ENCODE results near the gene SFMBT2.

Gene SFMBT2

DNA sequence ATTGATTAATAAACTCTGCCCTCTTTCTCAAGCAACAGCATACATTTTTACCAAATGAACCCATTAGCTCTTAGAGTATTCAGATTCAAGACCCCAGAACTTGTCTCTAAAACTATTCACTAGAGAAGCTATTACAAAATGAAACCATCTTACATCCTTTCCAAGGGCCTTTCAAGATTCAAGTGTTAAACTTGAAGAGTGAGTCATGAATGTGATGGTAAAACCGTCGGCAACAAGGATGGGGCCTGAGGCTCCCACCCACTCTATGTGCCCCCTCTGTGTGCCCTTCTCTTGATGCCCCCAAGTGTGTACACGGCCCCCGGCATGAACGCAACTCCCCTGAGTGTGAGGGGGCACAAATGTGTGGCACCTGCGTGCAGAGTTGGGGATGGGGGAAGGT lies 46.4 kb downstream of the SFMBT2 start:
- DNase-seq (ENCODE audit: low read depth): no peak

DNA sequence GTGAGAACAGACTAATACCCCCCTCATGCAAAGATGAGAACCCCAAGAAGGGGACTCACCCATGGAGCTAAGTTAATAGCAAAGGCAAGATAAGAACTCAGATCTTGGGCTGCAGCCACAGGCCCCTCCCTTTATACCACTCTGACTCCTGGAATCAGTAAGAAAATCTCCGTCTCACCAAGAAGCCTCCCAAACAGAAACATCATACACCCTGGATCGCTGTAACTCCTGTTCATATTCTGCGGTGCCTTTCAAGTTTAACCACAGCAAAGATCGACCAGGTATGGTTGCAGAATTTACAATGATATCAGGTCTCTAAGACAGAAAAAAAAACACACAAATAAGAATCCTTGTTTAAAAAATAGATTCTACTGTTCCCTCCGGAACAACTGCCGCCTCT lies 47.1 kb downstream of the SFMBT2 start:
- DNase-seq (ENCODE audit: low read depth): no peak

DNA sequence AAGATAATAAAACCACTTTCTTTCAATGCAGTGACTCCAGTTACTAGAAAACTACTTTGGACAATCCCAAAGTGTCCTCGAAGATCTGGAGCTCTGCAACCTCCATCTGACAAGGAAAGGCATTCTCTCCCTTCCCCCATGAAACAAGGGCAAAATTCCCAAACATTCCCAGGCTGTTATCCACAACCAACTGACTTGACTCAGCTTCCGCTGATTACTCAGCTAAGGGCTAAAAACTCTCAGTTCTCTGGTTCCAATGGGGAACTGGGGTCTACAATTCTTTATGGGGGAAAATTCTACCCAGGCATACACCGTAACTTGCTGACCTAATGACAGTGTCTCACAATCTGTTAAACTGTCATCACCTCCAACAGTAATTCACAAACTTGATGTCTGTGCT lies 48.4 kb downstream of the SFMBT2 start:
- DNase-seq (ENCODE audit: low read depth): no peak

GRCh38 chr10:7361316-7361715 lies 49.5 kb downstream of the SFMBT2 start:
- no peak for DNase-seq (ENCODE audit: low read depth)

- DNase-seq (ENCODE audit: low read depth): no peak
Observed at GRCh38 chr10:7359954-7360353, 50.9 kb downstream of the SFMBT2 start.

GRCh38 chr10:7359356-7359755 lies 51.5 kb downstream of the SFMBT2 start:
- no peak for DNase-seq (ENCODE audit: low read depth)

- no peak for DNase-seq (ENCODE audit: low read depth)
Observed at GRCh38 chr10:7357193-7357592, 53.6 kb downstream of the SFMBT2 start.

- peak; percentile 24 for DNase-seq (ENCODE audit: low read depth)
Observed at GRCh38 chr10:7354330-7355047, 56.3 kb downstream of the SFMBT2 start.

DNA sequence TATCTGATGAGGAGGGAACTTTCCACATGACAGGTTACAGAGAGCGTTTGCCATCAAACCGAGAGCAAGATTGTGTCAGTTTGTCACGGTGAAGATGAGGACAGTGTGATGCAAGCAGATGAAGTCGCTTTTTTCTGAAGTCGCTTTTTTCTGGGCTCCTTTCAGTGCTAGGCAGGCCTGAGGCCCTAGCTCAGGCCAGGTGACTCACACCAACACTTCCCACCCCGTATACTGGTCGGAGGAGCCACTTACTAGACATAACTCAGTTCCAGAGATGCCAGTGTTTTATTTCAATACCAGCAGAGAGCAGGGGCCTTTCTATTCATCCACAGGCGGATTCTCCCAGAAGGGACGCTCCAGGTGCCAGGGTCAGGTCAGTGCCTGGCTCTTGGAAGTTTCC lies 58.9 kb downstream of the SFMBT2 start:
- DNase-seq (ENCODE audit: low read depth): no peak

DNA sequence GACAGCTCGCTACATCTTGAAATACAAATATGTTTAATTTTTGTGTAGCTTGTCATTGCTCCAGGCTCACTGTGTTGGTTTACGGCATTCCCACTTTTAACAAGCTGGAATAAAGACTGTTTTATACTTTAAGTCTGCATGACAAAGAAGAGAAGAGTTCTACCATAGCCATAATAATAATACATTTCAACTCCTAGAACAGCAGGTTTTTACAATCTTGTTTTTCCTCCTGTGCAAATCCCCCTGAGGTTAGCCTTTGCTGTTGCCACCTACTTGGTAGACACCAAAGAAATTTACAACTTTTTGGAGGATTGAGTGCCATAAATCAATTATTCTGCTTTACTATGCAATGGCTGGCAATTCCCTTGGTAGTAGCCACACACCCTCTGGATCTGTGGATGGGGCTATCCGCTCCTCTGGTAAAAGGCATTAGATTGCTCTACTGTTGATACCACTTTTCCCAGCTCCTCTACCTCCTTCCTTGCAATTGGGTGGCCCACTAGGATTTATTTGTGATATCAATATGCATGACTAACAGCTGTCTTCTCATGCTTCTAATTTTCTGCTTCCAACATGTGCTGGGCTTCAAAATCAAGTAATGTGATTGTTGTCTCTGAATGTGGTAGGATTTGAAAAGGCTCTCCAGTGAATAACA lies 60.2 kb downstream of the SFMBT2 start:
- DNase-seq (ENCODE audit: low read depth): no peak

DNA sequence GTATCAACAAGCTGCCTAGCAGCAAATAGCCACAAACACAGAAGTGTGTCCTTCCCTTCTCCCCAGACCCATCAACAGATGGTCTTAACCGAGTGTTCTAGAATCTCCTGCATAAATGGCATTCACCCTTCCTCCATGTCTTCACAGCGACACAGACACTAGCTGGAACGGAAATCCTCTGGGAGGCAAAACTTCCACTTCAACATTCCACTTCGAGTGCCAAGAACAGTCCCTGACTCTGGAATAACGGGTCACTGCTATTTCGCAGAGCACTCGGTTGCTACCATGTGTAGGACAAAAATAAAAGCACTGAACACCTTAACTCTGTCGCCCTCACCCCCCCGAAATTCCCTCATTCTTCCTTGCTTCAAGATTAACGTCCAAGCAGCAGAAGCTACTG lies 65.1 kb downstream of the SFMBT2 start:
- no peak for DNase-seq (ENCODE audit: low read depth)

DNA sequence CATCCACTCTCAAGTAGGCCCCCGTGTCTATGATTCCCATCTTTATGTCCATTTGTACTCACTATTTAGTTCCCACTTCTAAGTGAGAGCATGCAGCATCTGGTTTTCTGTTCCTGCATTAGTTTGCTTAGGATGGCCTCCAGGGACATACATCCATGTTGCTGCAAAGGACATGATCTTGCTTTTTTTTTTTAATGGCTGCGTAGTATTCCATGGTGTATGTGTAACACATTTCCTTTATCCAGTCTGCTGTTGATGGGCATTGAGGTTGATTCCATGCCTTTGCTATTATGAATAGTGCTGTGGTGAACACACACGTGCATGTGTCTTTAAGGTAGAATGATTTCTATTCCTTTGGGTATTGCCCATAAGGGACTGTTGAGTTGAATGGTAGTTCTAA lies 67.8 kb downstream of the SFMBT2 start:
- DNase-seq (ENCODE audit: low read depth): no peak

- no peak for DNase-seq (ENCODE audit: low read depth)
Observed at GRCh38 chr10:7340179-7340874, 70.5 kb downstream of the SFMBT2 start.

GRCh38 chr10:7339510-7339909 lies 71.3 kb downstream of the SFMBT2 start:
- no peak for DNase-seq (ENCODE audit: low read depth)

DNA sequence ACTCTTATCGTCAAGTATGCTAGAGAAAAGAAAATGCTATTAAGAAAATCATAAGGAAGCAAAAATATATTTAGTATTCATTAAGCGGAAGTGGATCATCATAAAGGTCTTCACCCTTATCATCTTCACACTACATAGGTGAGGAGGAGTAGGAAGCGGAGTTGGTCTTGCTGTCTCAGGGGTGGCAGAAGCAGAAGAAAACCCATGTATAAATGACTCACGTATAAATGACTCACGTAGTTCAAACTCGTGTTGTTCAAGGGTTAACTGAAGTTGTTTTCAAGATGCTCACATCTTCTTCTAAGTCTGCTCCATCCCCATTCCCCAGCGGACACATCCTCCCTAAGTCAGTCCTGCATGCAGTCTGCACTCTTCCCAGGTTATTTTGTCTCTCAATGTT lies 72.4 kb downstream of the SFMBT2 start:
- no peak for DNase-seq (ENCODE audit: low read depth)

DNA sequence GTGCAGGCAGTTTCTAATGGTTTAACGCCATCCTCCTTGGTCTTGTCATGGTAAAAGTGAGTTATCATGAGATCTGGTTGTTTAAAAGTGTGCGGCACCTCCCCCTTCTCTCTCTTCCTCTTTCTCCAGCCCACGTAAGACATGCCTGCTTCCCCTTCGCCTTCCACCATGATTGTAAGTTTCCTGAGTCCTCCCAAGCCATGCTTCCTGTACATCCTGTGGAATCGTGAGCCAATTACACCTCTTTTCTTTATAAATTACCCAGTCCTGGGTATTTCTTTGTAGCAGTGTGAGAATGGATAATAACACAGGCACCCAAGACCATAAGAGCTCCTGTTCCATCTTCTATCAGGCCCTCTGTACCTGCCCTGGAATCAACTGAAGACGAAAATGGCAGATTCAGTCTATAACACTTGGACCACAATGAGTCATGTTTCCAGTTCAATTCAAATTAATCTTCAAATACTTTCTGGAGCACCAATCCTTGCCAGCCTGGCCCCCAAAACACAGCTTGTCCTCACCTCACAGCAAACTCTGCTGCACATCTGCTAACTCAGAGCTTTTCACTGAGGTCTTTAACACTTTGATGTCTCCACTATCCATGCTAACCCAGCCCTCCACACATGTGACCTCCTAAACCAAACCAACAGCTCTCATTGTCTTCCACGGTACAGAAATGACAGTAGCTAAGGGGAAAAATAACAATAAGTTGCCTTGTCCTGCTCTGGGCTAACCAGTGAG lies 73.2 kb downstream of the SFMBT2 start:
- no peak for DNase-seq (ENCODE audit: low read depth)

DNA sequence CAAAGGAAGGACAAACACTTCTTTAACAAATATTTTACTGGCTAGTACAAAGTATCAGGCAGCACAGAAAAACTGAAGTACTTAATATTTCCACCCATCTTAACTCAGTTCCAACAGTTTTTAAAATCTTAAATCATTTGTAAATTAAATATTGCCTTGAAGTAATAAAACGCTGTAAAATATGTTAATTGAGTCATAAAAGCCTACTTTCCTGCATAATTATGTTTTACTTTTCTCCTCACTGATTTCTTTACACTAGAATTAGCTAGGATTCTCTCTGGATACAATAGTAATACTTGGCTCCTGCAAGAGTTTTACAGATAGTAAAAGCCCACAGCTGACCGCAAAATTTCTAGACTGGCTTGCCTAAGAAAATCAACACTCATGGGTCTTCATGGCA lies 74.9 kb downstream of the SFMBT2 start:
- no peak for DNase-seq (ENCODE audit: low read depth)

DNA sequence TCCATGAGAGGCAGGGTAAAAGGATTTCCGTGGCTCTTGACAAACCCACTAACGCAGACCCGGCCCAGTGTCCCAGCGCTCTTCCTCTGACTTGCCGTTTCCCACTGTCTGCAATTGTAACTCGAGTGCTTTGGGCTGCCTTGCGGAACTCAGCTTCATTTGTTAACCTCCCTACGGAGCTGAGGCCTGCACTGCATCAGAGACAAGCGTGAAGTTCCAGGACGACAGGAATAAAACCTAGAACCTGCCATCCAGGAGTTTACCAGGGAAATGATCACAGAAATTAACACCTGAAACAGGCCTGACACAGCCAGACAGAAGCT lies 76.2 kb downstream of the SFMBT2 start:
- no peak for DNase-seq (ENCODE audit: low read depth)

GRCh38 chr10:7333961-7334641 lies 76.7 kb downstream of the SFMBT2 start:
- no peak for DNase-seq (ENCODE audit: low read depth)

DNA sequence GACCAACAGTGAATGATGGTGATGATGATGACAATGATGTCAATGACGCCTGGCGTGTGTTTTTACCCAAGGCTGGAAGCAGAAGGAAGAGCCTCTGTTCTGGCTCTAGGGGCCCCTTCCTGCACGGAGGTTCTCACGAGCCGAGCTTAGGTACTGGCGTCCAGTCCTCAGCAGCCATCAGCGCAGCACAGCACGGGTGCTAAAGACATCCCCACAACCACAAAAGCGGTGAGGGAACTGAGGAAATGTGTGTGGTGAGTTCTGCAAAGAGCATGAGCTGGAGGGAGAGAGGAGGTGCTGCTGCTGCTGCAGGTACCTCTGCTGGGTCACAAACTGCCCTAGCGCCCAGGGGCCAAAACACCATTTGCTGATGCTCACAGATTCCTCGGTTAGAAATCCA lies 81.6 kb downstream of the SFMBT2 start:
- no peak for DNase-seq (ENCODE audit: low read depth)

- no peak for DNase-seq (ENCODE audit: low read depth)
Observed at GRCh38 chr10:7327885-7328284, 82.9 kb downstream of the SFMBT2 start.

- DNase-seq (ENCODE audit: low read depth): no peak
Observed at GRCh38 chr10:7322623-7323022, 88.2 kb downstream of the SFMBT2 start.
